Retinal pigment epithelial cell (primary cell): ENCODE measurements around the gene RAB11B.
"Not testable (repeated sequence)": the region's sequence is repeated elsewhere in the genome, so short reads cannot be mapped to it uniquely, and the experiment has no call there.

Experiments
- DNase-seq: peaks from one replicate; pipeline ENCODE4 v3.0.0-alpha.2; 2010; ENCODE audit warnings: low read depth
- H3K4me3 ChIP-seq: 2 replicates; pipeline ENCODE4 v1.5.1; 2011; ENCODE audit warnings: mild to moderate bottlenecking, low read length, control low read depth, moderate library complexity
- TF ChIP-seq, protein P1 (sequence below): conservative IDR thresholded peaks from 2 replicates; pipeline ENCODE4 v1.5.1; 2011; ENCODE audit warnings: low read depth, low read length, control low read depth, inconsistent platforms

The RAB11B gene

DNA sequence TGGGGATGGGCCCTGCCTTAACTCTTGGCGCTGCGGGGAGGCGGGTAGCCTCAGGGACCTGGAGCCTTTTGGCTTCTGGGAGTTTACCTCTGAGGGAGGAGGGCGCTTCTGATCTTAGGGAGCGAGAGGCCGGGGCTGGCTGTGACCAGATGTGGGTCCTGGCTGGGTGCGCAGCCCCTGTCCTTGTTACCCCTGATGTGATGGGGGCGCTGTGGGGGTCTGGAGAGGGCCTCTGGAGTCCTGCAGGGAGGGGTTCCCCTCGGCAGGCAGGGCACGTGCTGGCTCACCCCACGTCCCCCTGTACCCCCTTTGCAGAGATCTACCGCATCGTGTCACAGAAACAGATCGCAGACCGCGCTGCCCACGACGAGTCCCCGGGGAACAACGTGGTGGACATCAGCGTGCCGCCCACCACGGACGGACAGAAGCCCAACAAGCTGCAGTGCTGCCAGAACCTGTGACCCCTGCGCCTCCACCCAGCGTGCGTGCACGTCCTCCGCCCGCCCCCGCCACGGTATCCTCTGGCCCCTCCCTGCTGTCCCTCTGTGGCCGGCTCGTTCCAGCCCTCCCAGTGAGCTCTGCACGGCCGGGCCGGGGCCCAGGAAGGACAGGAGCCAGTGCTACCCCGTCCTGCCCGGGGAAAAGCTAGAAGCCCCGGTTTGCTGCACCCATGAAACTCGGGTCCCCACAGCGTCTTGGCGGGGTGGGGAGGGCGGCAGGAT, 13.1 kb downstream of the RAB11B start:
- no peak for DNase-seq
- H3K4me3 ChIP-seq = no peak overlapping the region
- TF ChIP-seq, protein P1, sequence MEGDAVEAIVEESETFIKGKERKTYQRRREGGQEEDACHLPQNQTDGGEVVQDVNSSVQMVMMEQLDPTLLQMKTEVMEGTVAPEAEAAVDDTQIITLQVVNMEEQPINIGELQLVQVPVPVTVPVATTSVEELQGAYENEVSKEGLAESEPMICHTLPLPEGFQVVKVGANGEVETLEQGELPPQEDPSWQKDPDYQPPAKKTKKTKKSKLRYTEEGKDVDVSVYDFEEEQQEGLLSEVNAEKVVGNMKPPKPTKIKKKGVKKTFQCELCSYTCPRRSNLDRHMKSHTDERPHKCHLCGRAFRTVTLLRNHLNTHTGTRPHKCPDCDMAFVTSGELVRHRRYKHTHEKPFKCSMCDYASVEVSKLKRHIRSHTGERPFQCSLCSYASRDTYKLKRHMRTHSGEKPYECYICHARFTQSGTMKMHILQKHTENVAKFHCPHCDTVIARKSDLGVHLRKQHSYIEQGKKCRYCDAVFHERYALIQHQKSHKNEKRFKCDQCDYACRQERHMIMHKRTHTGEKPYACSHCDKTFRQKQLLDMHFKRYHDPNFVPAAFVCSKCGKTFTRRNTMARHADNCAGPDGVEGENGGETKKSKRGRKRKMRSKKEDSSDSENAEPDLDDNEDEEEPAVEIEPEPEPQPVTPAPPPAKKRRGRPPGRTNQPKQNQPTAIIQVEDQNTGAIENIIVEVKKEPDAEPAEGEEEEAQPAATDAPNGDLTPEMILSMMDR = no peak

DNA sequence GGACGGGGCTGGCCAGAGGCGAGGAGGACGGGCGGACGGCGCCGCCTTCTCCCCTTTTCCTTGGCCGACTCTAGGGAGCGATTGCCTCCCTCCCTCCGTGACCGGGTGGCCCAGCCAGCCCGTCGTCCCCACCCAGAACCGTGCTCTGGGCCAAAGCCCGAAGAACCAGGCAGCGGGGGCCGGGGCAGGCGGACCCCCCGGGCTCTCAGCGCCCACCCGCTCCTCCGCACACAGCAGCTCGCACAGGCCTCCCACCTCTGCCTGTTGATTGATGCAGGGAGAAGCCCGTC, 13.6 kb downstream of the RAB11B start:
- DNase-seq = no peak
- H3K4me3 ChIP-seq = no peak overlapping the region
- TF ChIP-seq, protein P1 = no peak

DNA sequence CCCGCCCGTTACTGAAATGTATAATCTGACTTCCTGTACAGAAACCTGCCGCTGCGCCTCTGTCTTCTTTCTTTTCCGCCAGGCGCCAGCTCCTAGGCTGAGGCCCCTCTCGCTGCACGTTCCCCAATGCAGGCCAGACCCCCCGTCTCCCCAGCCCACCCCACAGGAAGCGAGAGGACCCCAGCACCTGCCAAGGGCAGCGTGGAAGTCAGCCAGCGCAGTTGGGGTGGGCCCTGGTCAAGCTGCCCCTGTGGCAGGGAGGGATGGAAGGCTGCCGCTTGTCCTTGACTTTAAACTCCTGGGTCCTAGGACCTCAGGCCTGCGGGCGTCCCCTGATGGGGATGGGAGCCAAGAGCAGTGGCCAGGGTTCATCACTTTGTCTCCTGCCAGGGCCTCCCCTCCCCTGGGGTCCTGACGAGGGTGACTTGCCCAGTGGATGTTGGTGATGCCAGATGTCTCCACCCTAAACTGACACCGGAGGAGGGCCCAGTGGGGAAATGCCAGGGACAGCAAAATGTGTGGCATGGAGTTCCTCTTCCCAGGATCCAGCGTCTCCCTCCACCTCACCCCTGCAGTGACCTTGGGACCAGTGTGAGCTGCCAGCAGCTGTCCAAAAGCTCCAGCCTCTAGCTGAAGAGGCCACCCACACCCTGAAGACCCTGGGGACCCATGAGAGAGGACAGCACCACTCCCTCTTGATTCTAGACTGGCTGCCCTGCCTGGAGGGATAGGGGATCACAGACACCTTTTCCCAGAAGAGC, 14.4 kb downstream of the RAB11B start:
- TF ChIP-seq, protein P1 = no peak
- no peak for DNase-seq
- no peak overlapping the region for H3K4me3 ChIP-seq

GRCh38 chr19:8410718-8411117, 20.6 kb downstream of the RAB11B start:
- not testable (repeated sequence) for H3K4me3 ChIP-seq, DNase-seq

GRCh38 chr19:8412783-8413628, 22.8 kb downstream of the RAB11B start, which contains the start of gene MARCHF2:
Gene MARCHF2 (plus strand): TSS chr19:8413305. CDS start chr19:8421841, 8,536 bp downstream.
- DNase-seq = peak; percentile 83
- TF ChIP-seq, protein P1 = peak; percentile 55
- H3K4me3 ChIP-seq = peak within 1 kb of the TSS; percentile 63

GRCh38 chr19:8413629-8413995, 23.5 kb downstream of the RAB11B start:
- H3K4me3 ChIP-seq = peak overlapping the region; percentile 63
- TF ChIP-seq, protein P1 = no peak
- DNase-seq = no peak

DNA sequence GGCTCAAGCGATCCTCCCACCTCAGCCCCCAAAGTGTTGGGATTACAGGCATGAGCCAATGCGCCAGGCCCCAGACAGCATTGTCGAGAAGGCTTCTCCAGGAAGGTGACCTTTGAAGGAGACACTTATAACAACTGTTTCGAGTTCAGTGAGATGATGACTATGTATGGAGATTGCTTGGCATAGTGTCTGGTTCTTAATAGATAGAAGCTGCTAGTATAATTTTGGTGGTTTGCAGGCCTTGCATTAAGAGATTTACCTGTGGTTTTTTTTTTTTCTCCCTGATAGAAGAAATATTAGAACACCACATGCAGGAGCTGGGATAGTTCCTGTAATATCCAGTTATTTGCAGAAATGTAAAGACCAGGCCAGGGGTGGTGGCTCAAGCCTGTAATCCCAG, 26.6 kb downstream of the RAB11B start:
- H3K4me3 ChIP-seq = no peak overlapping the region
- DNase-seq = no peak
- TF ChIP-seq, protein P1 = no peak
